GM23248 (cell line): ENCODE data around the gene FTO.

Experiments used
- EZH2 ChIP-seq: fragments of 200-600 bp; sonication (generic); IDR thresholded peaks from 2 replicates; pipeline ENCODE4 v1.6.1; 2018; ENCODE audit warnings: antibody characterized with exemption, mild to moderate bottlenecking; ENCODE audit not compliant: insufficient read depth, poor library complexity, severe bottlenecking
- EZH2phosphoT487 ChIP-seq: fragments of 200-600 bp; sonication (generic); IDR thresholded peaks from 2 replicates; pipeline ENCODE4 v1.6.1; 2018; ENCODE audit warnings: antibody characterized with exemption, moderate library complexity, mild to moderate bottlenecking, low read depth; ENCODE audit not compliant: insufficient read depth

- no peak for TF ChIP-seq EZH2
- TF ChIP-seq EZH2phosphoT487 = no peak
Observed at GRCh38 chr16:54052271-54052670, 348.3 kb downstream of the FTO start.
